SKM-1 (cell line): ENCODE data around the gene TP53.
"Not testable (repeated sequence)": the region's sequence is repeated elsewhere in the genome, so short reads cannot be mapped to it uniquely, and the experiment has no call there.

Source experiments
- DNase-seq: peaks from one replicate; lab custom pipeline; 2025; ENCODE audit not compliant: unreplicated experiment; lab: John Stamatoyannopoulos, UW

TP53 gene

DNA sequence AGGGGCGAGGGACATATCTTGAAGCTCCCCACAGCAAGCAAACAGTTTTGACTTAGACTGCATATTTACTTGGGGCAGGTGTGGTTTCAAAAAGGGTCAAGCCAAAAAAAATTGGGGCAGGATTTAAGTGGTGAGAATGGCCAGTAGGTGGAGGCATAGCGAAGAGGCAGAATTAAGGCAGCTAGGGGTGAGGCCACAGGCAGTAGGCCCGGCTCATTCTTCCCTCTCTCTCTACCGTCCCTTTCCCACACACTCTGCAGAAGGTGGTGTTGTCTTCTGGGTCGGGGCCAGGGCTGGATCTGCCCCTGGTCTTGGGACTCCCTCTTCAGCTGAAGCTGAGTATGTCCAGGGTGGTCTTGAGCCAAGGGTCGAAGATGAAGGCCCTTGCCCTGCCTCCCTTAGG lies 54.8 kb downstream of the TP53 start:
- DNase-seq = no peak

DNA sequence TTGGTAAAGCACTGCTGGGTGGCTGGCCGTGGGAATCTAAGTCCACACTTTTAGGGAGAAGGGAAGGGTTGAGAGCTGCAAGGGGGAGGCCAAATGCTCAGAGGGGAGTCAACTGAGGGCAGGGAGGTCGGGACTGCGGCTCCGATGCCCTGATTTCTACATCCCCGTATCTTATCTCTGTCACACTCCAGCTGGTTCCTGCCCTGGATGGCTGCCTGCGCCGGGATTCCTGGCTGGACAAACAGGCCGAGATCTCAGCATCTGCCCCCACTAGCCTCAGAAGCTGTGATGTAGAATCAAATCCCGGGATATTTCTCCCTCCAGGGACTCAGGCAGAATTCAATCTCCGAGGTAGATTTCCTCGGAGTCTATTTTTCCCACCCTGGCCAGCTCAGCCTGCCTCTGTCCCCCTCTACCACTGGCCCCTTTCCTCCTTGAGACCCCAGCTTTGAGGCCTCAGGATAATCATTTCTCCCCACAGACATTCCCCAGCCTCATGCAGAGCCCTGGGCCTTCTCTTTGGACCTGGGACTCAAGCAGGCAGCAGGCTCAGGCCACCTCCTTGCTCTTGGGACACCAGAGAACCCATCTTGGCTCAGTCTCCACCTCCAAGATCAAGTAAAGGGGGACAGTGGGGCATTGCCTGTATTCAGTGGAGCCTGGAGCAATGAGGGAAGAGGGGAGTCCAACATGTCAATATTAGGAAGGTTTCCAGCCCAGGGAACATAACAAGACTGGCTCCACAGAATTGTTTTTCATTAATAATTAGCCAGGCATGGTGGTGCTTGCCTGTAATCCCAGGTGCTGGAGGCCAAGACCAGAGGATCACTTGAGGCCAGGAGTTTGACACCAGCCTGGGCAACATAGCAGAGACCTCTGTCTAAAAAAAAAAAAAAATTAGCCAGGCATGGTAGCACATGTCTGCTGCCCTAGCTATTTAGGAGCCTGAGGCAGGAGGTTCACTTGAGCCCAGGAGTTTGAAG lies 55.6 kb downstream of the TP53 start:
- no peak for DNase-seq

- DNase-seq = no peak
Measured at GRCh38 chr17:7629939-7630571, 57.2 kb downstream of the TP53 start, which contains the start of gene SHBG. SHBG (plus strand) TSS chr17:7630135; CDS start chr17:7630173, 38 bp downstream.

- no peak for DNase-seq
Measured at GRCh38 chr17:7627250-7628121, 59.8 kb downstream of the TP53 start, which contains the start of gene SAT2. SAT2 (minus strand) TSS chr17:7627821; CDS start chr17:7627635, 186 bp downstream.

DNA sequence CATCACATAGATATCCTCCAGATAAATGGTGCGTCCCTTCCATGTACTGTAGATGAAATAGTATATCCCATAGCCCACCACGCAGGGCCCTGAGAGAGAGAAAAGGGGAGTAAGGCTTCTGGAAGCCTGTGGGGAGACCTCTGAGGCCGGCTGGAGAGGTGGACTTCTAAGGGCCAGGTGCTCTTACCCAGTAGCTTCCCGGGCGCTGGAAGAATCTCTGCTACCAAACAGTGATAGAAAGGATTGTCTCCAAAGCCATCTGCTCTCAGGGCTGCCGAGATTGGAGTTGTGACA lies 60.4 kb downstream of the TP53 start:
- no peak for DNase-seq

DNA sequence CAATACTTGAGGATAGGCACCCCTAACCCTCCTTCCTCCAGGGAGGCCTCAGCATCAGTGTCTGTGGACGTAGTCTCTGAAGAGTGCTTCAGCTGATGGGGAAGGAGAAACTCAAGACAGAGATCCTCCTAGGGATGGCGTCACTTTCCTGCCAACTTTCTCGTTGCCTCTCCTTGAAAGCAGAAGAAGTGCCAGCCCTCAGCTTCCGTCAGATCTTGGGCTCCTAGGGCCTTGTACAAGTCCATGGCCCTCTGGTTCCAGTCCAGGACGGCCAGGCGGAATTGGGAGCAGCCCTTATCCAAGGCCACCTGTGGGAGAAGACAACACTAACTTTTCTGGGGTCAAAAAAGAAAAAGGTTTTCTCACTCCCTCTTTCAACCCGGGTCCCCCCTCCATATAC lies 61.0 kb downstream of the TP53 start:
- no peak for DNase-seq

DNA sequence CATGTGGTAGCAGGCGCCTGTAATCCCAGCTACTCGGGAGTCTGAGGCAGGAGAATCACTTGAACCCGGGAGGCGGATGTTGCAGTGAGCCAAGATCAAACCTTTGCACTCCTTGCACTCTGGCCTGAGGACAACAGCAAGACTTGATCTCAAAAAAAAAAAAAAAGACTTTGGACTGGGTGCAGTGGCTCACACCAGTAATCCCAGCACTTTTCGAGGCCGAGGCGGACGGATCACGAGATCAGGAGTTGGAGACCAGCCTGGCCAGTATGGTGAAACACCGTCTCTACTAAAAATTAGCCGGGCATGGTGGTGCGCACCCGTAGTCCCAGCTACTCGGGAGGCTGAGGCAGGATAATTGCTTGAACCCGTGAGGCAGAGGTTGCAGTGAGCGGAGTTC lies 61.5 kb downstream of the TP53 start:
- not testable (repeated sequence) for DNase-seq

- no peak for DNase-seq
Measured at GRCh38 chr17:7623661-7624060, 63.6 kb downstream of the TP53 start.

- no peak for DNase-seq
Measured at GRCh38 chr17:7620835-7621234, 66.5 kb downstream of the TP53 start.

DNA sequence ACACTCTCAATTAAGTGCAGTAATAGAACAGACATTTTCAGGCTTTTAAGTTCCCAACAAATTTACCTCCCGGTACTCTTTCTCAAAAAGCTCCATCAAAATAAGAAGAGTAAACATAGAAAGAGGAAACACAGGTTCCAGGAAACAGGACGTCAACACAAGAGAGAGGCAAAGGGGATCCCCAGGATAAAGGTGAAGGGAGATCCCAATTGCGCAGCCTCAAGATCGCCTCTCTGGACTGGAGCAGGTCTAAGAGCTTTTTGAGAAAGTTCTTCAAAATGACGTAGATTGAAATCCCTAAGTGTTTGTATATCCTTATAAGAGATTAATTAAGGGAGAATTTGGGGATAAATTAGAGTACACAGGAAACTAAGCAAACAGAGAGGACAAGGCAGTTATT lies 68.7 kb downstream of the TP53 start:
- no peak for DNase-seq
